Loucy (cell line): ENCODE data around the gene COMMD7.
"Not testable (repeated sequence)": the region's sequence is repeated elsewhere in the genome, so short reads cannot be mapped to it uniquely, and the experiment has no call there.

ENCODE experiments used
- H2AFZ ChIP-seq: fragments of 200-600 bp; sonication (generic); 2 replicates; pipeline ENCODE4 v1.6.0; 2016; ENCODE audit warnings: antibody characterized with exemption, mild to moderate bottlenecking, low read length, moderate library complexity
- H3F3A ChIP-seq: fragments of 200-600 bp; 2 replicates; pipeline ENCODE4 v1.6.0; 2016; ENCODE audit warnings: antibody characterized with exemption, low read depth, mild to moderate bottlenecking
- H3K27me3 ChIP-seq: fragments of 200-600 bp; sonication (generic); 2 replicates; pipeline ENCODE4 v1.6.1; 2014; ENCODE audit warnings: low read length, mild to moderate bottlenecking; ENCODE audit not compliant: insufficient read depth, poor library complexity, severe bottlenecking
- H3K36me3 ChIP-seq: fragments of 200-600 bp; sonication (generic); 2 replicates; pipeline ENCODE4 v1.6.1; 2016; ENCODE audit warnings: low read length; ENCODE audit not compliant: insufficient read depth
- H3K4me1 ChIP-seq: fragments of 200-600 bp; sonication (generic); 2 replicates; pipeline ENCODE4 v1.5.1; 2014; ENCODE audit warnings: low read length, mild to moderate bottlenecking; ENCODE audit not compliant: insufficient read depth, poor library complexity, severe bottlenecking
- H3K4me2 ChIP-seq: fragments of 200-600 bp; sonication (generic); 2 replicates; pipeline ENCODE4 v1.6.0; 2014; ENCODE audit warnings: antibody characterized with exemption, low read length, low read depth, mild to moderate bottlenecking; ENCODE audit not compliant: poor library complexity, severe bottlenecking
- H3K4me3 ChIP-seq: fragments of 200-600 bp; sonication (generic); 2 replicates; pipeline ENCODE4 v1.5.1; 2014; ENCODE audit warnings: low read length, mild to moderate bottlenecking, mixed read lengths; ENCODE audit not compliant: poor library complexity, severe bottlenecking
- H3K79me2 ChIP-seq: fragments of 200-600 bp; sonication (generic); 2 replicates; pipeline ENCODE4 v1.6.1; 2014; ENCODE audit warnings: low read length; ENCODE audit not compliant: insufficient read depth
- H3K9ac ChIP-seq: fragments of 200-600 bp; sonication (generic); 2 replicates; pipeline ENCODE4 v1.6.0; 2014; ENCODE audit warnings: mild to moderate bottlenecking, low read depth, low read length, moderate library complexity; ENCODE audit not compliant: poor library complexity, severe bottlenecking
- H3K9me2 ChIP-seq: fragments of 200-600 bp; sonication (generic); replicated peaks from 2 replicates; pipeline ENCODE4 v1.6.1; 2016; ENCODE audit warnings: low read depth, low read length, mixed read lengths
- H3K9me3 ChIP-seq: fragments of 200-600 bp; sonication (generic); 2 replicates; pipeline ENCODE4 v1.6.1; 2014; ENCODE audit warnings: mild to moderate bottlenecking, antibody characterized with exemption, low read length, low read depth; ENCODE audit not compliant: insufficient read depth
- H4K20me1 ChIP-seq: fragments of 200-600 bp; sonication (generic); 2 replicates; pipeline ENCODE4 v1.6.0; 2014; ENCODE audit warnings: antibody characterized with exemption, low read length, mild to moderate bottlenecking; ENCODE audit not compliant: insufficient read depth, poor library complexity, severe bottlenecking
- CTCF ChIP-seq: fragments of 200-600 bp; sonication (generic); conservative IDR thresholded peaks from 2 replicates; pipeline ENCODE4 v1.5.1; 2014; ENCODE audit warnings: mild to moderate bottlenecking, antibody characterized with exemption, low read length
- EZH2phosphoT487 ChIP-seq: fragments of 200-600 bp; IDR thresholded peaks from 2 replicates; pipeline ENCODE4 v1.6.1; 2018; ENCODE audit warnings: antibody characterized with exemption, mild to moderate bottlenecking, moderate library complexity, borderline replicate concordance

COMMD7 gene

GRCh38 chr20:32772046-32772445 is 28.8 kb upstream of the COMMD7 start:
- H3K79me2 ChIP-seq: peaks cover 100% of the 10 kb centered on the region
- H3F3A ChIP-seq: peaks cover 9% of the 10 kb centered on the region; the same call in 1 of the 2 replicates
- no peak for TF ChIP-seq CTCF
- TF ChIP-seq EZH2phosphoT487: no peak
- peak overlapping the region; percentile 67 for H3K4me2 ChIP-seq
- H4K20me1 ChIP-seq: peaks cover 81% of the 10 kb centered on the region
- H3K4me3 ChIP-seq: peak overlapping the region; percentile 51
- peaks cover 79% of the 10 kb centered on the region for H3K4me1 ChIP-seq
- H3K36me3 ChIP-seq: peaks cover 10% of the 10 kb centered on the region; the same call in 1 of the 2 replicates
- no peaks in the 10 kb centered on the region for H3K9me2 ChIP-seq
- no peaks in the 10 kb centered on the region for H3K9me3 ChIP-seq
- H2AFZ ChIP-seq: no peak overlapping the region
- no peaks in the 10 kb centered on the region for H3K27me3 ChIP-seq
- peak overlapping the region; percentile 29 for H3K9ac ChIP-seq

GRCh38 chr20:32767418-32768198 is 24.3 kb upstream of the COMMD7 start:
- H3K9me3 ChIP-seq: no peaks in the 10 kb centered on the region
- peak overlapping the region; percentile 60 for H3K9ac ChIP-seq
- H2AFZ ChIP-seq: no peak overlapping the region
- H3K79me2 ChIP-seq: peaks cover 99% of the 10 kb centered on the region
- H4K20me1 ChIP-seq: peaks cover 69% of the 10 kb centered on the region
- peaks cover 60% of the 10 kb centered on the region for H3K4me1 ChIP-seq
- no peak for TF ChIP-seq EZH2phosphoT487
- no peak for TF ChIP-seq CTCF
- H3K27me3 ChIP-seq: no peaks in the 10 kb centered on the region
- peaks cover 7% of the 10 kb centered on the region; the same call in 1 of the 2 replicates for H3K36me3 ChIP-seq
- H3K4me3 ChIP-seq: peak overlapping the region; percentile 61
- H3K9me2 ChIP-seq: no peaks in the 10 kb centered on the region
- peaks cover 4% of the 10 kb centered on the region; the same call in 1 of the 2 replicates for H3F3A ChIP-seq
- H3K4me2 ChIP-seq: peak overlapping the region; percentile 74

GRCh38 chr20:32765230-32765875 is 22.1 kb upstream of the COMMD7 start:
- Histone ChIP-seq H3K4me3 (peak overlapping the region; percentile 84), H3K79me2 (peaks cover 80% of the 10 kb centered on the region), H3K4me1 (peaks cover 50% of the 10 kb centered on the region), H3K9ac (peak overlapping the region; percentile 95), H4K20me1 (peaks cover 52% of the 10 kb centered on the region), H3K4me2 (peak overlapping the region; percentile 85)
- H3K36me3 ChIP-seq, H2AFZ ChIP-seq, H3K9me2 ChIP-seq, H3K27me3 ChIP-seq, H3F3A ChIP-seq, H3K9me3 ChIP-seq: not testable (repeated sequence)
